HepG2 (cell line): ENCODE data around the gene NUCB1. TPM values are rescaled to one million over a fixed set of nuclear protein-coding genes. Genes with fewer than 3 reads are reported as not detected.

Source experiments
- ADNP ChIP-seq: sonication (generic); formaldehyde crosslinking; IDR thresholded peaks from 2 replicates; pipeline ENCODE4 v1.4.0; 2020; ENCODE audit warnings: missing genetic modification reagents
- ARHGAP35 ChIP-seq: sonication (generic); formaldehyde crosslinking; IDR thresholded peaks from 2 replicates; pipeline ENCODE4 v1.9.0; 2022; ENCODE audit warnings: mild to moderate bottlenecking, inconsistent platforms, moderate library complexity, missing genetic modification reagents, borderline replicate concordance
- CEBPG ChIP-seq: IDR thresholded peaks from 2 replicates; pipeline ENCODE4 v1.6.1; 2016
- ERF ChIP-seq: IDR thresholded peaks from 2 replicates; pipeline ENCODE4 v1.6.1; 2018; ENCODE audit warnings: missing biosample characterization, missing genetic modification reagents
- GATAD2A ChIP-seq: IDR thresholded peaks from 2 replicates; pipeline ENCODE4 v1.6.1; 2016
- ISL2 ChIP-seq: sonication (generic); formaldehyde crosslinking; IDR thresholded peaks from 2 replicates; pipeline ENCODE4 v1.5.0; 2020; ENCODE audit warnings: missing genetic modification reagents
- KLF12 ChIP-seq: sonication (generic); formaldehyde crosslinking; IDR thresholded peaks from 2 replicates; pipeline ENCODE4 v1.4.0; 2020; ENCODE audit warnings: missing genetic modification reagents, borderline replicate concordance
- KLF9 ChIP-seq: IDR thresholded peaks from 2 replicates; pipeline ENCODE4 v1.6.1; 2016; ENCODE audit warnings: low read depth
- PCBP1 ChIP-seq: fragments of 200-400 bp; formaldehyde crosslinking; IDR thresholded peaks from 2 replicates; pipeline ENCODE4 v1.6.1; 2017; ENCODE audit warnings: mild to moderate bottlenecking, low read depth, low read length, borderline replicate concordance
- POLR2A ChIP-seq, 2 experiments: IDR thresholded peaks; 2 replicates each; pipeline ENCODE4 v1.6.1; 2011; ENCODE audit warnings: low read depth in 2 of 2, low read length in 2 of 2, mild to moderate bottlenecking in 1 of 2, moderate library complexity in 1 of 2; ENCODE audit not compliant: insufficient read depth in 1 of 2
- POLR2AphosphoS2 ChIP-seq: IDR thresholded peaks from 2 replicates; pipeline ENCODE4 v1.6.1; 2011; ENCODE audit warnings: low read depth, low read length, improper control_type of control experiment
- PRPF4 ChIP-seq: fragments of 200-400 bp; formaldehyde crosslinking; IDR thresholded peaks from 2 replicates; pipeline ENCODE4 v1.6.1; 2016; ENCODE audit warnings: low read length, low read depth; ENCODE audit not compliant: poor library complexity, severe bottlenecking
- REPIN1 ChIP-seq: sonication (generic); formaldehyde crosslinking; IDR thresholded peaks from 2 replicates; pipeline ENCODE4 v1.8.0; 2022; ENCODE audit warnings: missing genetic modification reagents, low read depth, mild to moderate bottlenecking, borderline replicate concordance
- SIN3A ChIP-seq: IDR thresholded peaks from 2 replicates; pipeline ENCODE4 v1.6.1; 2011; ENCODE audit warnings: low read depth, mild to moderate bottlenecking, control low read depth, low read length, borderline replicate concordance
- ZNF501 ChIP-seq: sonication (generic); formaldehyde crosslinking; IDR thresholded peaks from 2 replicates; pipeline ENCODE4 v1.5.1; 2020; ENCODE audit warnings: mild to moderate bottlenecking, moderate library complexity, missing genetic modification reagents
- ZNF510 ChIP-seq: sonication (generic); formaldehyde crosslinking; IDR thresholded peaks from 2 replicates; pipeline ENCODE4 v1.4.0; 2020; ENCODE audit warnings: low read depth, mild to moderate bottlenecking, missing genetic modification reagents
- ZNF564 ChIP-seq: sonication (generic); formaldehyde crosslinking; IDR thresholded peaks from 2 replicates; pipeline ENCODE4 v1.8.1; 2023; ENCODE audit warnings: mild to moderate bottlenecking, missing genetic modification reagents
- ZNF605 ChIP-seq: sonication (generic); formaldehyde crosslinking; IDR thresholded peaks from 2 replicates; pipeline ENCODE4 v1.8.0; 2022; ENCODE audit warnings: mild to moderate bottlenecking, missing genetic modification reagents
- polyA plus RNA-seq, 8 experiments: library from polyadenylated mRNA; depleted of rRNA in 3 of 8; stranded (reverse) in 7 of 8; unstranded in 1 of 8; fragments of >200 nt; fragmentation: Illumina TruSeq in 4 of 8; extraction: Trizol in 4 of 8; gene quantifications; 2 replicates each; pipeline versions ENCODE4 v1.2.1 to v1.2.3, GENCODE V29; 2011 to 2016; ENCODE audit warnings: low read depth in 4 of 8, missing spikeins in 1 of 8, mixed read lengths in 1 of 8; ENCODE audit not compliant: insufficient read depth in 1 of 8
- total RNA-seq, 5 experiments: library from RNA; depleted of rRNA; stranded (reverse); fragments of >200 nt; fragmentation: Illumina TruSeq; extraction: Trizol; gene quantifications; 2 replicates each; pipeline ENCODE4 v1.2.3, GENCODE V29; 2016; ENCODE audit warnings: low read depth in 1 of 5
- TF ChIP-seq, protein P1 (sequence below): sonication (generic); formaldehyde crosslinking; IDR thresholded peaks from 2 replicates; pipeline ENCODE4 v1.5.0; 2020; ENCODE audit warnings: missing genetic modification reagents, mild to moderate bottlenecking, borderline replicate concordance
- TF ChIP-seq, protein P2 (sequence below): sonication (generic); formaldehyde crosslinking; IDR thresholded peaks from 2 replicates; pipeline ENCODE4 v1.9.0; 2022; ENCODE audit warnings: low read depth, missing genetic modification reagents
- TF ChIP-seq, protein P3 (sequence below): IDR thresholded peaks from 2 replicates; pipeline ENCODE4 v1.6.1; 2016; ENCODE audit warnings: mild to moderate bottlenecking
- TF ChIP-seq, protein P4 (sequence below): sonication (generic); formaldehyde crosslinking; IDR thresholded peaks from 2 replicates; pipeline ENCODE4 v1.4.0; 2020; ENCODE audit warnings: missing genetic modification reagents
- TF ChIP-seq, protein P5 (sequence below): IDR thresholded peaks from 2 replicates; pipeline ENCODE4 v1.6.1; 2016; ENCODE audit warnings: low read depth, borderline replicate concordance
- TF ChIP-seq, protein P6 (sequence below): sonication (generic); formaldehyde crosslinking; IDR thresholded peaks from 2 replicates; pipeline ENCODE4 v1.5.0; 2020; ENCODE audit warnings: missing genetic modification reagents
- TF ChIP-seq, protein P7 (sequence below): sonication (generic); formaldehyde crosslinking; IDR thresholded peaks from 2 replicates; pipeline ENCODE4 v1.5.0; 2020; ENCODE audit warnings: missing genetic modification reagents

NUCB1 gene
- total and polyA plus RNA-seq, 2 of the 13 experiments (the other 11 are each of a cell fraction or from before 2014, with no cell fraction given): 82.3 to 106 TPM

DNA sequence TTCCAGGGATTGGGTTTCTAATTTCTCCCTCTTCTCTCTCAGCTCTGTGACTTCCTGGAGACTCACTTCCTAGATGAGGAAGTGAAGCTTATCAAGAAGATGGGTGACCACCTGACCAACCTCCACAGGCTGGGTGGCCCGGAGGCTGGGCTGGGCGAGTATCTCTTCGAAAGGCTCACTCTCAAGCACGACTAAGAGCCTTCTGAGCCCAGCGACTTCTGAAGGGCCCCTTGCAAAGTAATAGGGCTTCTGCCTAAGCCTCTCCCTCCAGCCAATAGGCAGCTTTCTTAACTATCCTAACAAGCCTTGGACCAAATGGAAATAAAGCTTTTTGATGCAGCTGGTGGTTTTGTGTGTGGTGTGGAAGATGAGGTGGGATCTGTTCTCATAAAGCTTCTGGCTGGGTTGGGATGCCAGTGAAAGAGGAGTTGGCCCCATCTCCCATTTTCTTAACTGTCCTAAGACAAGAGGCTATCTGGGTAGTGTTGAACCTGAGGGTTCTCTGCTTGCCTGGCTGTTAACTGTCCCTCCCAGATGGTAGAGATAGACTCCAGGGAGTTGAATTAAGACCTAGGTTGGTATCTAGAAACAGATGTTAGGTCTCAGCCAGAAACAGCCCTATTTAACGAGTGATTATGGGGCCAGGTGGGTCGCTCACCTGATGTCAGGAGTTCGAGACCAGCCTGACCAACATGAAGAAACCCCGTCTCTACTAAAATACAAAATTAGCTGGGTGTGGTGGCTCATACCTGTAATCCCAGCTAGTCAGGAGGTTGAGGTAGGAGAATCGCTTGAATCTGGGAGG, 66.6 kb downstream of the NUCB1 start (continued):
- TF ChIP-seq, protein P1, sequence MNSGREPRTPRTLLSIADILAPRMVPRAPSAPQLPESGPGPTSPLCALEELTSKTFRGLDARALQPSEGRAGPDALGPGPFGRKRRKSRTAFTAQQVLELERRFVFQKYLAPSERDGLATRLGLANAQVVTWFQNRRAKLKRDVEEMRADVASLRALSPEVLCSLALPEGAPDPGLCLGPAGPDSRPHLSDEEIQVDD: 0 out of 2 replicates have a peak, but pooled peaks have one; percentile 40
- TF ChIP-seq GATAD2A (CRISPR knock-in tag): no peak
- peak; percentile 55; the same call in 1 of the 2 replicates for TF ChIP-seq KLF12 (CRISPR knock-in tag)
- no peak for TF ChIP-seq ZNF501 (CRISPR knock-in tag)
- no peak for TF ChIP-seq ARHGAP35
- TF ChIP-seq POLR2A (IDR thresholded peaks at IDR 0.05; ENCODE audit: insufficient read depth in 1 of 2, low read depth in 2 of 2, low read length in 2 of 2): peak; percentile 3 to 34; a peak in 2 of 4 replicates
- TF ChIP-seq, protein P2, sequence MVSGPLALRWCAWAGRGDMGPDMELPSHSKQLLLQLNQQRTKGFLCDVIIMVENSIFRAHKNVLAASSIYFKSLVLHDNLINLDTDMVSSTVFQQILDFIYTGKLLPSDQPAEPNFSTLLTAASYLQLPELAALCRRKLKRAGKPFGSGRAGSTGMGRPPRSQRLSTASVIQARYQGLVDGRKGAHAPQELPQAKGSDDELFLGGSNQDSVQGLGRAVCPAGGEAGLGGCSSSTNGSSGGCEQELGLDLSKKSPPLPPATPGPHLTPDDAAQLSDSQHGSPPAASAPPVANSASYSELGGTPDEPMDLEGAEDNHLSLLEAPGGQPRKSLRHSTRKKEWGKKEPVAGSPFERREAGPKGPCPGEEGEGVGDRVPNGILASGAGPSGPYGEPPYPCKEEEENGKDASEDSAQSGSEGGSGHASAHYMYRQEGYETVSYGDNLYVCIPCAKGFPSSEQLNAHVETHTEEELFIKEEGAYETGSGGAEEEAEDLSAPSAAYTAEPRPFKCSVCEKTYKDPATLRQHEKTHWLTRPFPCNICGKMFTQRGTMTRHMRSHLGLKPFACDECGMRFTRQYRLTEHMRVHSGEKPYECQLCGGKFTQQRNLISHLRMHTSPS (CRISPR knock-in tag): no peak
- TF ChIP-seq ZNF605: peak; percentile 75; the same call in 1 of the 2 replicates
- TF ChIP-seq, protein P3, sequence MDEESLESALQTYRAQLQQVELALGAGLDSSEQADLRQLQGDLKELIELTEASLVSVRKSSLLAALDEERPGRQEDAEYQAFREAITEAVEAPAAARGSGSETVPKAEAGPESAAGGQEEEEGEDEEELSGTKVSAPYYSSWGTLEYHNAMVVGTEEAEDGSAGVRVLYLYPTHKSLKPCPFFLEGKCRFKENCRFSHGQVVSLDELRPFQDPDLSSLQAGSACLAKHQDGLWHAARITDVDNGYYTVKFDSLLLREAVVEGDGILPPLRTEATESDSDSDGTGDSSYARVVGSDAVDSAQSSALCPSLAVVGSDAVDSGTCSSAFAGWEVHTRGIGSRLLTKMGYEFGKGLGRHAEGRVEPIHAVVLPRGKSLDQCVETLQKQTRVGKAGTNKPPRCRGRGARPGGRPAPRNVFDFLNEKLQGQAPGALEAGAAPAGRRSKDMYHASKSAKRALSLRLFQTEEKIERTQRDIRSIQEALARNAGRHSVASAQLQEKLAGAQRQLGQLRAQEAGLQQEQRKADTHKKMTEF (CRISPR knock-in tag): 0 out of 2 replicates have a peak, but pooled peaks have one; percentile 8
- TF ChIP-seq ERF (CRISPR knock-in tag): no peak
- TF ChIP-seq, protein P4, sequence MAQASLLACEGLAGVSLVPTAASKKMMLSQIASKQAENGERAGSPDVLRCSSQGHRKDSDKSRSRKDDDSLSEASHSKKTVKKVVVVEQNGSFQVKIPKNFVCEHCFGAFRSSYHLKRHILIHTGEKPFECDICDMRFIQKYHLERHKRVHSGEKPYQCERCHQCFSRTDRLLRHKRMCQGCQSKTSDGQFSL (CRISPR knock-in tag): no peak
- 0 out of 2 replicates have a peak, but pooled peaks have one; percentile 29 for TF ChIP-seq ISL2 (CRISPR knock-in tag)
- TF ChIP-seq PCBP1: no peak
- TF ChIP-seq, protein P5, sequence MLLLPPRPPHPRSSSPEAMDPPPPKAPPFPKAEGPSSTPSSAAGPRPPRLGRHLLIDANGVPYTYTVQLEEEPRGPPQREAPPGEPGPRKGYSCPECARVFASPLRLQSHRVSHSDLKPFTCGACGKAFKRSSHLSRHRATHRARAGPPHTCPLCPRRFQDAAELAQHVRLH (CRISPR knock-in tag): no peak
- TF ChIP-seq, protein P6, sequence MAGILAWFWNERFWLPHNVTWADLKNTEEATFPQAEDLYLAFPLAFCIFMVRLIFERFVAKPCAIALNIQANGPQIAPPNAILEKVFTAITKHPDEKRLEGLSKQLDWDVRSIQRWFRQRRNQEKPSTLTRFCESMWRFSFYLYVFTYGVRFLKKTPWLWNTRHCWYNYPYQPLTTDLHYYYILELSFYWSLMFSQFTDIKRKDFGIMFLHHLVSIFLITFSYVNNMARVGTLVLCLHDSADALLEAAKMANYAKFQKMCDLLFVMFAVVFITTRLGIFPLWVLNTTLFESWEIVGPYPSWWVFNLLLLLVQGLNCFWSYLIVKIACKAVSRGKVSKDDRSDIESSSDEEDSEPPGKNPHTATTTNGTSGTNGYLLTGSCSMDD (CRISPR knock-in tag): no peak
- TF ChIP-seq REPIN1: no peak
- no peak for TF ChIP-seq CEBPG (CRISPR knock-in tag)
- TF ChIP-seq ZNF510 (CRISPR knock-in tag): no peak
- TF ChIP-seq PRPF4: no peak
- peak; percentile 24; the same call in 1 of the 2 replicates for TF ChIP-seq POLR2AphosphoS2
- no peak for TF ChIP-seq ADNP (CRISPR knock-in tag)
- no peak for TF ChIP-seq ZNF564
- 0 out of 2 replicates have a peak, but pooled peaks have one; percentile 22 for TF ChIP-seq KLF9 (CRISPR knock-in tag)
- TF ChIP-seq SIN3A: no peak
- TF ChIP-seq, protein P7, sequence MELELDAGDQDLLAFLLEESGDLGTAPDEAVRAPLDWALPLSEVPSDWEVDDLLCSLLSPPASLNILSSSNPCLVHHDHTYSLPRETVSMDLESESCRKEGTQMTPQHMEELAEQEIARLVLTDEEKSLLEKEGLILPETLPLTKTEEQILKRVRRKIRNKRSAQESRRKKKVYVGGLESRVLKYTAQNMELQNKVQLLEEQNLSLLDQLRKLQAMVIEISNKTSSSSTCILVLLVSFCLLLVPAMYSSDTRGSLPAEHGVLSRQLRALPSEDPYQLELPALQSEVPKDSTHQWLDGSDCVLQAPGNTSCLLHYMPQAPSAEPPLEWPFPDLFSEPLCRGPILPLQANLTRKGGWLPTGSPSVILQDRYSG (CRISPR knock-in tag): no peak
